ENCODE measurements around the gene CCDC126.
A peak's percentile ranks its signal among the peaks of the same experiment; 100 is the strongest.

DNA sequence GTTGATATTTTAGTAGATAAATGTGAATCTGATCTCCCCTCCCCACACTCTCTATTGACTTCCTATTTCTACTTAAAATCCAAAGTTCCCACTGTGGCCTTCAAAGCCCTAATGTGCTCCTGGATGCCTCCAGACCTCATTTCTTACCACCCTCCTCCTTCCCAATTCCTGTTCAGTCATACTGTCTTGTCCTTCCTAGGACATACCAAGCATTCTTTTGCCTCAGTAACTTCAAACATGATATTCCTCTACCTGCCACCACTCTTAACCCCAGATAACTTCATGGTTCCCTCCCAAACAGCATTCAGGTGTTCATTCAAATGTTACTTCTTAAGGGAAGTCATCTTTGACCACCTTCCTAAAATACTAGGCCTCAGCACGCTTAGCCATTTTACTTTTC is 48.6 kb downstream of the CCDC126 start:
- TF ChIP-seq, protein P1, sequence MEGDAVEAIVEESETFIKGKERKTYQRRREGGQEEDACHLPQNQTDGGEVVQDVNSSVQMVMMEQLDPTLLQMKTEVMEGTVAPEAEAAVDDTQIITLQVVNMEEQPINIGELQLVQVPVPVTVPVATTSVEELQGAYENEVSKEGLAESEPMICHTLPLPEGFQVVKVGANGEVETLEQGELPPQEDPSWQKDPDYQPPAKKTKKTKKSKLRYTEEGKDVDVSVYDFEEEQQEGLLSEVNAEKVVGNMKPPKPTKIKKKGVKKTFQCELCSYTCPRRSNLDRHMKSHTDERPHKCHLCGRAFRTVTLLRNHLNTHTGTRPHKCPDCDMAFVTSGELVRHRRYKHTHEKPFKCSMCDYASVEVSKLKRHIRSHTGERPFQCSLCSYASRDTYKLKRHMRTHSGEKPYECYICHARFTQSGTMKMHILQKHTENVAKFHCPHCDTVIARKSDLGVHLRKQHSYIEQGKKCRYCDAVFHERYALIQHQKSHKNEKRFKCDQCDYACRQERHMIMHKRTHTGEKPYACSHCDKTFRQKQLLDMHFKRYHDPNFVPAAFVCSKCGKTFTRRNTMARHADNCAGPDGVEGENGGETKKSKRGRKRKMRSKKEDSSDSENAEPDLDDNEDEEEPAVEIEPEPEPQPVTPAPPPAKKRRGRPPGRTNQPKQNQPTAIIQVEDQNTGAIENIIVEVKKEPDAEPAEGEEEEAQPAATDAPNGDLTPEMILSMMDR (IDR thresholded peaks at IDR 0.05; ENCODE audit: control extremely low read depth in 1 of 3, insufficient read depth in 1 of 3, low read depth in 1 of 3, low read length in 3 of 3), result no peak
- TF ChIP-seq RFX5 (IDR thresholded peaks at IDR 0.05; ENCODE audit: borderline replicate concordance, low read depth, low read length), result no peak
- no peak for TF ChIP-seq EZH2 (IDR thresholded peaks at IDR 0.05; ENCODE audit: low read depth, low read length, severe bottlenecking)
- TF ChIP-seq POLR2A (IDR thresholded peaks at IDR 0.05; ENCODE audit: control extremely low read depth in 1 of 2, low read depth in 2 of 2, low read length in 2 of 2), result no peak
- no peak for TF ChIP-seq RAD21 (IDR thresholded peaks at IDR 0.05 in 1 of 2, conservative IDR thresholded peaks at IDR 0.05 in 1 of 2; ENCODE audit: low read depth in 2 of 2, low read length in 2 of 2)
- no peak for TF ChIP-seq KDM1A (IDR thresholded peaks at IDR 0.05; ENCODE audit: borderline replicate concordance, low read length)
- no peak for TF ChIP-seq EP300 (IDR thresholded peaks at IDR 0.05; ENCODE audit: borderline replicate concordance in 1 of 2, low read depth in 2 of 2, low read length in 2 of 2)
- TF ChIP-seq TEAD4 (IDR thresholded peaks at IDR 0.05; ENCODE audit: low read depth, low read length), result peak; percentile 82
- TF ChIP-seq ZNF274 (IDR thresholded peaks at IDR 0.05; ENCODE audit: borderline replicate concordance, extremely low read depth, low read length), result no peak
